Measurements from ENCODE around the gene CCL5. TPM values are rescaled to one million over a fixed set of nuclear protein-coding genes. Genes with fewer than 3 reads are reported as not detected.

Gene CCL5
- total and polyA plus RNA-seq, 3 donors from 2014 or later, result 0.87 to 16.2 TPM; not detected in 1

GRCh38 chr17:35847006-35847405, 33.2 kb downstream of the CCL5 start:
- DNase-seq, result no peak
- Histone ChIP-seq H3K9me3 (no peaks in the 10 kb centered on the region), H3K4me1 (no peaks in the 10 kb centered on the region), H3K27ac (no peak overlapping the region), H3K27me3 (no peaks in the 10 kb centered on the region), H3K36me3 (ENCODE audit: low read depth, missing control alignments) (no peaks in the 10 kb centered on the region), H3K4me3 (no peak overlapping the region)
- 68 to 76% methylated on average over 2 of the region's 2 CpGs for WGBS, 2 donors
- intact Hi-C loops (cut with DNase I; ENCODE audit: low total_unique reads), result no loop called here
- TF ChIP-seq POLR2A (IDR thresholded peaks at IDR 0.05), result no peak

- H3K36me3 ChIP-seq (ENCODE audit: low read depth, missing control alignments), result no peaks in the 10 kb centered on the region
Observed at GRCh38 chr17:35846055-35846809, 33.9 kb downstream of the CCL5 start.

GRCh38 chr17:35844547-35844946, 35.6 kb downstream of the CCL5 start:
- 92 to 94% methylated on average over 19 of the region's 19 CpGs for WGBS, 2 donors
- TF ChIP-seq POLR2A (IDR thresholded peaks at IDR 0.05), result no peak
- no peaks in the 10 kb centered on the region for H3K27me3 ChIP-seq
- H3K27ac ChIP-seq, result no peak overlapping the region
- H3K36me3 ChIP-seq (ENCODE audit: low read depth, missing control alignments), result no peaks in the 10 kb centered on the region
- no peaks in the 10 kb centered on the region for H3K4me1 ChIP-seq
- intact Hi-C loops (cut with DNase I; ENCODE audit: low total_unique reads), result no loop called here
- H3K9me3 ChIP-seq, result no peaks in the 10 kb centered on the region
- DNase-seq, result no peak
- no peak overlapping the region for H3K4me3 ChIP-seq

More at GRCh38 chr17:35846055-35846809, 33.9 kb downstream of the CCL5 start:
- no peak overlapping the region for H3K4me3 ChIP-seq
- H3K4me1 ChIP-seq, result no peaks in the 10 kb centered on the region
- no peak for DNase-seq
- H3K27ac ChIP-seq, result no peak overlapping the region
- TF ChIP-seq CTCF (IDR thresholded peaks at IDR 0.05) (no peak), POLR2A (IDR thresholded peaks at IDR 0.05) (no peak)
- H3K9me3 ChIP-seq, result no peaks in the 10 kb centered on the region
- no peaks in the 10 kb centered on the region for H3K27me3 ChIP-seq
- WGBS, 2 donors, result 67 to 75% methylated on average over 3 of the region's 3 CpGs
- intact Hi-C loops (cut with DNase I; ENCODE audit: low total_unique reads), result no loop called here

GRCh38 chr17:35843698-35844097, 36.5 kb downstream of the CCL5 start:
- no peak for DNase-seq
- H3K36me3 ChIP-seq (ENCODE audit: low read depth, missing control alignments), result no peaks in the 10 kb centered on the region
- 94 to 96% methylated on average over 2 of the region's 2 CpGs for WGBS, 2 donors
- intact Hi-C loops (cut with DNase I; ENCODE audit: low total_unique reads), result no loop called here
- no peak overlapping the region for H3K27ac ChIP-seq
- H3K4me1 ChIP-seq, result no peaks in the 10 kb centered on the region
- no peak for TF ChIP-seq POLR2A (IDR thresholded peaks at IDR 0.05)
- TF ChIP-seq CTCF (IDR thresholded peaks at IDR 0.05), result no peak
- no peaks in the 10 kb centered on the region for H3K9me3 ChIP-seq
- H3K4me3 ChIP-seq, result no peak overlapping the region
- H3K27me3 ChIP-seq, result no peaks in the 10 kb centered on the region

GRCh38 chr17:35842239-35842638, 37.9 kb downstream of the CCL5 start:
- Histone ChIP-seq H3K9me3 (no peaks in the 10 kb centered on the region), H3K4me3 (no peak overlapping the region), H3K27ac (no peak overlapping the region), H3K4me1 (no peaks in the 10 kb centered on the region), H3K27me3 (no peaks in the 10 kb centered on the region), H3K36me3 (ENCODE audit: low read depth, missing control alignments) (no peaks in the 10 kb centered on the region)
- 83 to 92% methylated on average over 5 of the region's 5 CpGs for WGBS, 2 donors
- intact Hi-C loops (cut with DNase I; ENCODE audit: low total_unique reads), result no loop called here
- DNase-seq, result no peak
- TF ChIP-seq POLR2A (IDR thresholded peaks at IDR 0.05) (no peak), CTCF (IDR thresholded peaks at IDR 0.05) (no peak)

GRCh38 chr17:35841505-35841904, 38.7 kb downstream of the CCL5 start:
- Histone ChIP-seq H3K4me3 (no peak overlapping the region), H3K4me1 (no peaks in the 10 kb centered on the region), H3K9me3 (no peaks in the 10 kb centered on the region), H3K27ac (no peak overlapping the region), H3K36me3 (ENCODE audit: low read depth, missing control alignments) (no peaks in the 10 kb centered on the region), H3K27me3 (no peaks in the 10 kb centered on the region)
- TF ChIP-seq POLR2A (IDR thresholded peaks at IDR 0.05) (no peak), CTCF (IDR thresholded peaks at IDR 0.05) (no peak)
- DNase-seq, result no peak
- 56 to 70% methylated on average over 4 of the region's 4 CpGs for WGBS, 2 donors
- intact Hi-C loops (cut with DNase I; ENCODE audit: low total_unique reads), result no loop called here
